HCT116 (cell line): ENCODE data around the gene CTNNA2. TPM values are rescaled to one million over a fixed set of nuclear protein-coding genes. Genes with fewer than 3 reads are reported as not detected.

ENCODE experiments used
- ATAC-seq: fragments of 200-7000 bp; cut with Tn5 transposase; 2 replicates; pipeline ENCODE4 v1.9.1; 2020; ENCODE audit warnings: mild to moderate bottlenecking, moderate library complexity
- BruUV-seq: library from RNA; stranded (reverse); fragments of 400-500 nt; replicated peaks from 2 replicates; lab custom pipeline; 2021; lab: Mats Ljungman, UMichigan
- CTCF ChIA-PET: fragments of 300-600 bp; sonication (Branson Sonifier 250); formaldehyde crosslinking; loops from one replicate; lab custom pipeline; 2021; ENCODE audit warnings: antibody characterized with exemption; lab: Charles Lee
- POLR2A ChIA-PET: fragments of 300-600, 350-600 bp; sonication (Branson Sonifier 250); formaldehyde crosslinking; loops from one replicate; lab custom pipeline; 2021; ENCODE audit warnings: antibody characterized with exemption; lab: Charles Lee
- RAD21 ChIA-PET, 2 experiments: fragments of 300-600 bp; sonication (Branson Sonifier 250); formaldehyde crosslinking; loops; one replicate each; lab custom pipeline; 2023; ENCODE audit warnings: low total read pairs in 2 of 2; ENCODE audit not compliant: uncharacterized antibody in 2 of 2, unreplicated experiment in 2 of 2, low non-redundant PET in 1 of 2; lab: Charles Lee
- DNase-seq: peaks from one replicate; pipeline ENCODE4 v3.0.0-alpha.2; 2010; ENCODE audit warnings: low read depth, low spot score
- H2AFZ ChIP-seq: fragments of 200-600 bp; shearing (Covaris generic), sonication (generic); 2 replicates; pipeline ENCODE4 v1.6.1; 2017; ENCODE audit warnings: low read depth, mixed run types, mixed read lengths, antibody characterized with exemption, low read length; ENCODE audit not compliant: poor library complexity, severe bottlenecking
- H3K27ac ChIP-seq: 2 replicates; pipeline ENCODE4 v1.5.1; 2012; ENCODE audit warnings: low read depth, low read length
- H3K27me3 ChIP-seq: fragments of 200-600 bp; sonication (generic); 2 replicates; pipeline ENCODE4 v1.6.1; 2016; ENCODE audit warnings: mixed run types, low read length, mixed read lengths; ENCODE audit not compliant: insufficient read depth
- H3K36me3 ChIP-seq, 2 experiments: fragments of 200-500 bp in 1 of 2; fragments of 200-600 bp in 1 of 2; sonication (Bioruptor generic) in 1 of 2; sonication (generic) in 1 of 2; 2 replicates each; pipeline versions ENCODE4 v1.5.1 to v1.6.1; 2014 to 2016; ENCODE audit warnings: low read length in 2 of 2, inconsistent platforms in 1 of 2, mixed read lengths in 1 of 2, mixed run types in 1 of 2; ENCODE audit not compliant: insufficient read depth in 2 of 2, control insufficient read depth in 1 of 2
- H3K4me1 ChIP-seq, 2 experiments: fragments of 200-600 bp in 1 of 2; sonication (generic) in 1 of 2; 2 replicates each; pipeline versions ENCODE4 v1.5.1 to v1.6.1; 2012 to 2017; ENCODE audit warnings: low read length in 2 of 2, inconsistent platforms in 1 of 2, mild to moderate bottlenecking in 1 of 2, mixed read lengths in 1 of 2, mixed run types in 1 of 2, moderate library complexity in 1 of 2; ENCODE audit not compliant: insufficient read depth in 2 of 2, control insufficient read depth in 1 of 2
- H3K4me2 ChIP-seq: fragments of 200-600 bp; sonication (generic); 2 replicates; pipeline ENCODE4 v1.6.1; 2017; ENCODE audit warnings: mixed run types, low read length, mixed read lengths
- H3K4me3 ChIP-seq, 2 experiments: fragments of 200-600 bp in 1 of 2; sonication (generic) in 1 of 2; replicated peaks in 1 of 2; 2 replicates each; pipeline ENCODE4 v1.5.1; 2011 to 2016; ENCODE audit warnings: low read length in 2 of 2, control low read depth in 1 of 2, low read depth in 1 of 2, mild to moderate bottlenecking in 1 of 2, mixed read lengths in 1 of 2, mixed run types in 1 of 2
- H3K79me2 ChIP-seq: fragments of 200-600 bp; sonication (generic); 2 replicates; pipeline ENCODE4 v1.6.1; 2017; ENCODE audit warnings: mild to moderate bottlenecking, mixed run types, low read length, moderate library complexity, mixed read lengths; ENCODE audit not compliant: insufficient read depth
- H3K9ac ChIP-seq: fragments of 200-600 bp; sonication (generic); 2 replicates; pipeline ENCODE4 v1.6.1; 2016; ENCODE audit warnings: low read length, mixed read lengths
- H3K9me2 ChIP-seq: fragments of 200-600 bp; sonication (generic), shearing (Covaris generic); 2 replicates; pipeline ENCODE4 v1.6.1; 2017; ENCODE audit warnings: mixed run types, mild to moderate bottlenecking, moderate library complexity; ENCODE audit not compliant: insufficient read depth
- H3K9me3 ChIP-seq, 2 experiments: fragments of 200-500 bp in 1 of 2; fragments of 200-600 bp in 1 of 2; sonication (Bioruptor generic) in 1 of 2; sonication (generic) in 1 of 2; 2 replicates each; pipeline ENCODE4 v1.6.1; 2014 to 2017; ENCODE audit warnings: low read length in 2 of 2, mixed read lengths in 2 of 2, inconsistent platforms in 1 of 2, low read depth in 1 of 2, mild to moderate bottlenecking in 1 of 2, mixed run types in 1 of 2, moderate library complexity in 1 of 2; ENCODE audit not compliant: control insufficient read depth in 1 of 2, insufficient read depth in 1 of 2
- H4K20me1 ChIP-seq: fragments of 200-600 bp; sonication (generic), shearing (Covaris generic); 2 replicates; pipeline ENCODE4 v1.6.1; 2017; ENCODE audit warnings: mixed run types, mild to moderate bottlenecking, moderate library complexity; ENCODE audit not compliant: insufficient read depth
- EGR1 ChIP-seq: IDR thresholded peaks from 2 replicates; pipeline ENCODE4 v1.6.1; 2012; ENCODE audit warnings: low read depth
- ELF1 ChIP-seq: IDR thresholded peaks from 2 replicates; pipeline ENCODE4 v1.6.1; 2012; ENCODE audit warnings: low read depth, borderline replicate concordance
- EZH2 ChIP-seq: fragments of 200-600 bp; sonication (generic); IDR thresholded peaks from 2 replicates; pipeline ENCODE4 v1.6.1; 2017; ENCODE audit warnings: antibody characterized with exemption, mixed run types
- EZH2phosphoT487 ChIP-seq: fragments of 200-600 bp; IDR thresholded peaks from 2 replicates; pipeline ENCODE4 v1.6.1; 2018; ENCODE audit warnings: antibody characterized with exemption, borderline replicate concordance
- FOSL1 ChIP-seq: IDR thresholded peaks from 2 replicates; pipeline ENCODE4 v1.6.1; 2012; ENCODE audit warnings: low read depth
- JUND ChIP-seq: IDR thresholded peaks from 2 replicates; pipeline ENCODE4 v1.6.1; 2012
- POLR2AphosphoS5 ChIP-seq: IDR thresholded peaks from 2 replicates; pipeline ENCODE4 v1.6.1; 2011; ENCODE audit warnings: mild to moderate bottlenecking, low read depth, low read length, moderate library complexity
- TCF7L2 ChIP-seq: IDR thresholded peaks from 2 replicates; pipeline ENCODE4 v1.7.0; 2011; ENCODE audit warnings: borderline replicate concordance, inconsistent platforms; ENCODE audit not compliant: insufficient read depth, insufficient read length; ENCODE audit errors: extremely low read depth
- YY1 ChIP-seq: IDR thresholded peaks from 2 replicates; pipeline ENCODE4 v1.6.1; 2011; ENCODE audit warnings: low read length, low read depth, moderate library complexity, mild to moderate bottlenecking; ENCODE audit not compliant: insufficient replicate concordance; ENCODE audit errors: extremely low read depth
- ZNF274 ChIP-seq: fragments of 200-500 bp; sonication (Bioruptor generic); IDR thresholded peaks from 2 replicates; pipeline ENCODE4 v1.6.1; 2014; ENCODE audit warnings: mild to moderate bottlenecking, low read depth, low read length, inconsistent platforms
- intact Hi-C: fragments of 100-400 bp; cut with micrococcal nuclease; formaldehyde crosslinking; loops from 2 replicates; pipeline ENCODE4 v1.10.0; 2022
- total RNA-seq: library from RNA; stranded (reverse); gene quantifications from one replicate; pipeline ENCODE4 v1.2.1, GENCODE V29; 2021; ENCODE audit not compliant: unreplicated experiment
- TF ChIP-seq, protein P1 (sequence below): IDR thresholded peaks from 2 replicates; pipeline ENCODE4 v1.6.1; 2012
- TF ChIP-seq, protein P2 (sequence below): IDR thresholded peaks from 2 replicates; pipeline ENCODE4 v1.6.1; 2012; ENCODE audit warnings: low read depth
- TF ChIP-seq, protein P3 (sequence below), 3 experiments: fragments of 200-600 bp in 1 of 3; sonication (generic) in 1 of 3; IDR thresholded peaks in 2 of 3; conservative IDR thresholded peaks in 1 of 3; 2 replicates each; pipeline ENCODE4 v1.5.1; 2012 to 2017; ENCODE audit warnings: low read depth in 2 of 3, low read length in 2 of 3, antibody characterized with exemption in 1 of 3, borderline replicate concordance in 1 of 3, control low read depth in 1 of 3, mild to moderate bottlenecking in 1 of 3, mixed read lengths in 1 of 3, mixed run types in 1 of 3, moderate library complexity in 1 of 3; ENCODE audit not compliant: insufficient read depth in 1 of 3
- TF ChIP-seq, protein P4 (sequence below): IDR thresholded peaks from 2 replicates; pipeline ENCODE4 v1.6.1; 2011; ENCODE audit warnings: mild to moderate bottlenecking, low read length, moderate library complexity; ENCODE audit not compliant: insufficient replicate concordance; ENCODE audit errors: extremely low read depth

Gene CTNNA2
- total RNA-seq, 1 experiment from 2014 or later: not detected

DNA sequence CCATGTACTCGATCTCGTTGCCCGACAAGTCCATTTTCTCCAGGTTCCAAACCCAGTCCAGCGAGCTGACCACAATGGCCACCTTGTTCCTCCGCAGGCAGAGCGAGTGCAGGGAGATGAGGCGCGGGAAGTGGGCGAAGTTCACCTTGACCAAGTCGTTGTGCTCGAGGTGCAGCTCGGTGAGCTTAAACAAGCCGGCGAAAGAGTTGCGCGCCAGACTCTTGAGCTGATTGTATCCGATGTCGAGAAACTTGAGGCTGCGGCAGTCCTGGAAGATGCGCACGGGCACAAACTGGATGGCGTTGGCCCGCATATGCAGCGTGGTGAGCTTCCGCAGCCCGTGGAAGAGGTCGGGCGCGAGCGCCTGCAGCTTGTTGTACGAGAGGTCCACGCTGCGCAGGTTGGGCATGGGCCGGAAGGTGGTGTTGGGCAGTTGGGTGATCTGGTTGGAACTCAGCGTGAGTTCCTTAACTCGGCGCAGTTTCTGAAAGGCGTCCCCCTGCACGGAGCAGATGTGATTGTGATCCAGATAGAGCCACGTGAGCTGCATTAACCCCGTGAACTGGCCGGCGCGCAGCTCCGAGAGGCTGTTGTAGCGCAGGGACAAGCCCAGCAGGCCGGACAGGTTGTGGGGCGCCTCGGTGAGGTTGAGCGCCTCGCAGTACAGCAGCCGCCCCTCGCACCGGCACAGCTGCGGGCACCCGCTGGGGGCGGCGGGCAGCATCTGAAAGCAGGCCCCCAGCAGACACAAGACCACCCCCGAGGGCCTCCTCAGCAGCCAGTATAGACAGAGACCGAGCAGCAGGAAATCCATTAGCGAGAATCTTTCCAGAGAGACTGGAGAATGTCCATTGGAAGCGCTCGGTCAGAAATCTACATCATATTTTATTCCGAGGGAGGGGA is 790.4 kb downstream of the CTNNA2 start:
- Histone ChIP-seq H3K9ac (no peak overlapping the region), H4K20me1 (no peaks in the 10 kb centered on the region), H3K9me2 (no peaks in the 10 kb centered on the region), H3K4me2 (no peak overlapping the region), H3K27me3 (no peaks in the 10 kb centered on the region), H3K27ac (no peak overlapping the region), H3K4me3 (no peak overlapping the region), H2AFZ (no peak overlapping the region), H3K36me3 (no peaks in the 10 kb centered on the region), H3K79me2 (no peaks in the 10 kb centered on the region), H3K4me1 (no peaks in the 10 kb centered on the region)
- CTCF ChIA-PET: no interaction called here
- POLR2A ChIA-PET: no interaction called here
- no TSS peak for BruUV-seq
- RAD21 ChIA-PET: no interaction called here
- DNase-seq: no peak
- intact Hi-C loops: no loop called here
- ATAC-seq: no peak
- TF ChIP-seq, protein P1, sequence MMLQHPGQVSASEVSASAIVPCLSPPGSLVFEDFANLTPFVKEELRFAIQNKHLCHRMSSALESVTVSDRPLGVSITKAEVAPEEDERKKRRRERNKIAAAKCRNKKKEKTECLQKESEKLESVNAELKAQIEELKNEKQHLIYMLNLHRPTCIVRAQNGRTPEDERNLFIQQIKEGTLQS: no peak
- no peak for TF ChIP-seq EGR1
- TF ChIP-seq, protein P2, sequence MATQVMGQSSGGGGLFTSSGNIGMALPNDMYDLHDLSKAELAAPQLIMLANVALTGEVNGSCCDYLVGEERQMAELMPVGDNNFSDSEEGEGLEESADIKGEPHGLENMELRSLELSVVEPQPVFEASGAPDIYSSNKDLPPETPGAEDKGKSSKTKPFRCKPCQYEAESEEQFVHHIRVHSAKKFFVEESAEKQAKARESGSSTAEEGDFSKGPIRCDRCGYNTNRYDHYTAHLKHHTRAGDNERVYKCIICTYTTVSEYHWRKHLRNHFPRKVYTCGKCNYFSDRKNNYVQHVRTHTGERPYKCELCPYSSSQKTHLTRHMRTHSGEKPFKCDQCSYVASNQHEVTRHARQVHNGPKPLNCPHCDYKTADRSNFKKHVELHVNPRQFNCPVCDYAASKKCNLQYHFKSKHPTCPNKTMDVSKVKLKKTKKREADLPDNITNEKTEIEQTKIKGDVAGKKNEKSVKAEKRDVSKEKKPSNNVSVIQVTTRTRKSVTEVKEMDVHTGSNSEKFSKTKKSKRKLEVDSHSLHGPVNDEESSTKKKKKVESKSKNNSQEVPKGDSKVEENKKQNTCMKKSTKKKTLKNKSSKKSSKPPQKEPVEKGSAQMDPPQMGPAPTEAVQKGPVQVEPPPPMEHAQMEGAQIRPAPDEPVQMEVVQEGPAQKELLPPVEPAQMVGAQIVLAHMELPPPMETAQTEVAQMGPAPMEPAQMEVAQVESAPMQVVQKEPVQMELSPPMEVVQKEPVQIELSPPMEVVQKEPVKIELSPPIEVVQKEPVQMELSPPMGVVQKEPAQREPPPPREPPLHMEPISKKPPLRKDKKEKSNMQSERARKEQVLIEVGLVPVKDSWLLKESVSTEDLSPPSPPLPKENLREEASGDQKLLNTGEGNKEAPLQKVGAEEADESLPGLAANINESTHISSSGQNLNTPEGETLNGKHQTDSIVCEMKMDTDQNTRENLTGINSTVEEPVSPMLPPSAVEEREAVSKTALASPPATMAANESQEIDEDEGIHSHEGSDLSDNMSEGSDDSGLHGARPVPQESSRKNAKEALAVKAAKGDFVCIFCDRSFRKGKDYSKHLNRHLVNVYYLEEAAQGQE: no peak
- TF ChIP-seq ELF1: no peak
- TF ChIP-seq ZNF274: no peak
- no peak for TF ChIP-seq YY1
- TF ChIP-seq TCF7L2: no peak
- TF ChIP-seq, protein P3, sequence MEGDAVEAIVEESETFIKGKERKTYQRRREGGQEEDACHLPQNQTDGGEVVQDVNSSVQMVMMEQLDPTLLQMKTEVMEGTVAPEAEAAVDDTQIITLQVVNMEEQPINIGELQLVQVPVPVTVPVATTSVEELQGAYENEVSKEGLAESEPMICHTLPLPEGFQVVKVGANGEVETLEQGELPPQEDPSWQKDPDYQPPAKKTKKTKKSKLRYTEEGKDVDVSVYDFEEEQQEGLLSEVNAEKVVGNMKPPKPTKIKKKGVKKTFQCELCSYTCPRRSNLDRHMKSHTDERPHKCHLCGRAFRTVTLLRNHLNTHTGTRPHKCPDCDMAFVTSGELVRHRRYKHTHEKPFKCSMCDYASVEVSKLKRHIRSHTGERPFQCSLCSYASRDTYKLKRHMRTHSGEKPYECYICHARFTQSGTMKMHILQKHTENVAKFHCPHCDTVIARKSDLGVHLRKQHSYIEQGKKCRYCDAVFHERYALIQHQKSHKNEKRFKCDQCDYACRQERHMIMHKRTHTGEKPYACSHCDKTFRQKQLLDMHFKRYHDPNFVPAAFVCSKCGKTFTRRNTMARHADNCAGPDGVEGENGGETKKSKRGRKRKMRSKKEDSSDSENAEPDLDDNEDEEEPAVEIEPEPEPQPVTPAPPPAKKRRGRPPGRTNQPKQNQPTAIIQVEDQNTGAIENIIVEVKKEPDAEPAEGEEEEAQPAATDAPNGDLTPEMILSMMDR (IDR thresholded peaks at IDR 0.05 in 2 of 3, conservative IDR thresholded peaks at IDR 0.05 in 1 of 3; ENCODE audit: borderline replicate concordance in 1 of 3, insufficient read depth in 1 of 3, low read depth in 2 of 3, low read length in 2 of 3): no peak
- TF ChIP-seq, protein P4, sequence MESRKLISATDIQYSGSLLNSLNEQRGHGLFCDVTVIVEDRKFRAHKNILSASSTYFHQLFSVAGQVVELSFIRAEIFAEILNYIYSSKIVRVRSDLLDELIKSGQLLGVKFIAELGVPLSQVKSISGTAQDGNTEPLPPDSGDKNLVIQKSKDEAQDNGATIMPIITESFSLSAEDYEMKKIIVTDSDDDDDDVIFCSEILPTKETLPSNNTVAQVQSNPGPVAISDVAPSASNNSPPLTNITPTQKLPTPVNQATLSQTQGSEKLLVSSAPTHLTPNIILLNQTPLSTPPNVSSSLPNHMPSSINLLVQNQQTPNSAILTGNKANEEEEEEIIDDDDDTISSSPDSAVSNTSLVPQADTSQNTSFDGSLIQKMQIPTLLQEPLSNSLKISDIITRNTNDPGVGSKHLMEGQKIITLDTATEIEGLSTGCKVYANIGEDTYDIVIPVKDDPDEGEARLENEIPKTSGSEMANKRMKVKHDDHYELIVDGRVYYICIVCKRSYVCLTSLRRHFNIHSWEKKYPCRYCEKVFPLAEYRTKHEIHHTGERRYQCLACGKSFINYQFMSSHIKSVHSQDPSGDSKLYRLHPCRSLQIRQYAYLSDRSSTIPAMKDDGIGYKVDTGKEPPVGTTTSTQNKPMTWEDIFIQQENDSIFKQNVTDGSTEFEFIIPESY: no peak
- no peak for TF ChIP-seq EZH2
- no peak for TF ChIP-seq JUND
- no peak for TF ChIP-seq FOSL1
- TF ChIP-seq EZH2phosphoT487: no peak
- TF ChIP-seq POLR2AphosphoS5: no peak
- TF ChIP-seq, all 23 proteins: peak for 0
- H3K9me3 ChIP-seq: peaks cover 2 to 8% of the 10 kb centered on the region in 2 experiments; a peak in 2 of 4 replicates
